ENCODE data around the gene TARS2.
A peak's percentile ranks its signal among the peaks of the same experiment; 100 is the strongest.

TARS2 gene

GRCh38 chr1:150498342-150498741 is 11.1 kb downstream of the TARS2 start:
- no peak overlapping the region for H3K4me3 ChIP-seq (ENCODE audit: control insufficient read depth, low read depth, low read length)
- no peak for DNase-seq (ENCODE audit: low read depth)
- TF ChIP-seq CTCF (IDR thresholded peaks at IDR 0.05; ENCODE audit: control insufficient read depth, insufficient read depth, low read depth, low read length, missing control alignments), result no peak

GRCh38 chr1:150505431-150505830 is 18.2 kb downstream of the TARS2 start:
- DNase-seq (ENCODE audit: low read depth), result no peak
- H3K4me3 ChIP-seq (ENCODE audit: control insufficient read depth, low read depth, low read length), result no peak overlapping the region
- no peak for TF ChIP-seq CTCF (IDR thresholded peaks at IDR 0.05; ENCODE audit: control insufficient read depth, insufficient read depth, low read depth, low read length, missing control alignments)

- H3K4me3 ChIP-seq (ENCODE audit: control insufficient read depth, low read depth, low read length), result peak within 1 kb of the TSS; percentile 64
- DNase-seq (ENCODE audit: low read depth), result no peak
- TF ChIP-seq CTCF (IDR thresholded peaks at IDR 0.05; ENCODE audit: control insufficient read depth, insufficient read depth, low read depth, low read length, missing control alignments), result no peak
Measured at GRCh38 chr1:150507912-150508864, 21.0 kb downstream of the TARS2 start, which contains the start of gene ECM1. Gene ECM1 (plus strand): TSS chr1:150508109. CDS start chr1:150508210, 101 bp downstream.

GRCh38 chr1:150508982-150509381 is 21.8 kb downstream of the TARS2 start:
- no peak for DNase-seq (ENCODE audit: low read depth)
- no peak for TF ChIP-seq CTCF (IDR thresholded peaks at IDR 0.05; ENCODE audit: control insufficient read depth, insufficient read depth, low read depth, low read length, missing control alignments)
- peak overlapping the region; percentile 64 for H3K4me3 ChIP-seq (ENCODE audit: control insufficient read depth, low read depth, low read length)

GRCh38 chr1:150511551-150511950 is 24.3 kb downstream of the TARS2 start:
- TF ChIP-seq CTCF (IDR thresholded peaks at IDR 0.05; ENCODE audit: control insufficient read depth, insufficient read depth, low read depth, low read length, missing control alignments), result no peak
- H3K4me3 ChIP-seq (ENCODE audit: control insufficient read depth, low read depth, low read length), result no peak overlapping the region
- no peak for DNase-seq (ENCODE audit: low read depth)

- TF ChIP-seq CTCF (IDR thresholded peaks at IDR 0.05; ENCODE audit: control insufficient read depth, insufficient read depth, low read depth, low read length, missing control alignments), result no peak
- no peak overlapping the region for H3K4me3 ChIP-seq (ENCODE audit: control insufficient read depth, low read depth, low read length)
- DNase-seq (ENCODE audit: low read depth), result no peak
Measured at GRCh38 chr1:150511985-150512660, 24.9 kb downstream of the TARS2 start.
